Activated naive CD8-positive, alpha-beta T cell treated with anti-CD3 and anti-CD28 coated beads for 36 hours (primary cell): ENCODE measurements around the gene BRS3. TPM values are rescaled to one million over a fixed set of nuclear protein-coding genes. Genes with fewer than 3 reads are reported as not detected.
"Not testable (repeated sequence)": the region's sequence is repeated elsewhere in the genome, so short reads cannot be mapped to it uniquely, and the experiment has no call there.

Experiments used
- DNase-seq: peaks from one replicate; pipeline ENCODE4 v3.0.0; 2021
- H3K27ac Mint-ChIP-seq: one replicate; pipeline ENCODE4 v1.8.0; 2022; ENCODE audit warnings: mild to moderate bottlenecking, moderate library complexity, mixed read lengths
- H3K27me3 Mint-ChIP-seq: one replicate; pipeline ENCODE4 v1.8.0; 2022; ENCODE audit warnings: mild to moderate bottlenecking, mixed read lengths
- H3K36me3 Mint-ChIP-seq: one replicate; pipeline ENCODE4 v1.8.0; 2021; ENCODE audit warnings: mild to moderate bottlenecking, mixed read lengths
- H3K4me1 Mint-ChIP-seq: one replicate; pipeline ENCODE4 v1.8.0; 2021; ENCODE audit warnings: mixed read lengths
- H3K4me3 Mint-ChIP-seq: one replicate; pipeline ENCODE4 v1.8.0; 2022; ENCODE audit warnings: mild to moderate bottlenecking, moderate library complexity, mixed read lengths
- H3K9me3 Mint-ChIP-seq: one replicate; pipeline ENCODE4 v1.8.0; 2022; ENCODE audit warnings: mixed read lengths
- total RNA-seq, 2 experiments: library from RNA; stranded (reverse); gene quantifications; one replicate each; pipeline ENCODE4 v1.2.3, GENCODE V29; 2021

Gene BRS3
- total RNA-seq: not detected

DNA sequence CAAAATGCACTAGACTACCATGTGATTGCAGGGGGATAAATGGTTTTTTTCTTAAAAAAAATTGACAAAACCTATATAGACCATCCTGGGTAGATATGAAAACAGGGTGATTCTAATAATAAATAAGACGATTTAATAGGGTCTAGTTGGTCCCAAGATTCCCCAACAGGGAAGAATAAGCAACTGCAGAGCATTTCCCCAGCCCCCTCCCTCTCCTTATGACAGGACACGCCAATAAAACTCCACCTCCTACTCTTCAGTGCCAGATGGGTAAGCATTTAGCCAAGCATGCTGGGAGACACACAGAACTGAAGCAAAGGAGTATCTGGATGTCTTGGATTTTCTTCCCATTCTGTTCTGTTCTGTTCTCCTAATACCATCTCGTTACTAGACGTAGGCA lies at the start of gene BRS3:
BRS3 (plus strand) TSS at position 301 of the 400 bp plus-strand sequence. CDS start 168 bp downstream, outside the sequence.
- no peak for DNase-seq
- H3K27me3 Mint-ChIP-seq: peaks cover 33% of the 10 kb centered on the region
- H3K9me3 Mint-ChIP-seq: no peaks in the 10 kb centered on the region
- H3K36me3 Mint-ChIP-seq: no peaks in the 10 kb centered on the region
- no peaks in the 10 kb centered on the region for H3K4me1 Mint-ChIP-seq
- H3K27ac Mint-ChIP-seq: no peak within 1 kb of the TSS
- no peak within 1 kb of the TSS for H3K4me3 Mint-ChIP-seq

DNA sequence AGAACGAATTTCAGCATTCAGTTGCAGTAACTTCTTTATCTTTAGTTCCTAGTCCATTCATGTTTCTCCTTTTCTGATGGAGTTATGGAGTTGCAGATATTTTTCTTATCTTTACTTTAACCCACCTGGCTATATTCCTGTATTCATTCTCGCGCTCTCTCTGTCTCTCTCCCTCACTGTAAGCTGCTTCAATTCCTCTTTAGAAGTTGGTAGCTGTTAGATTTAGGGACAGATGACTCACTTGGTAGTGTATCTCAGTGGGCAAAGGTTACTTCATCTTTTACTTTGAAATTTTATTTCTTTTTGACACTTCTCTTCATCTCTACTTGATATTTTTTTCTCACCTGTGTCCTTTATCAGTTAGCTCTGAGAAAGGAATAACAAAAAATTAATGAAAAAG lies 49.6 kb upstream of the BRS3 start:
- Mint-ChIP-seq H3K27ac (no peak overlapping the region), H3K36me3 (no peaks in the 10 kb centered on the region)

DNA sequence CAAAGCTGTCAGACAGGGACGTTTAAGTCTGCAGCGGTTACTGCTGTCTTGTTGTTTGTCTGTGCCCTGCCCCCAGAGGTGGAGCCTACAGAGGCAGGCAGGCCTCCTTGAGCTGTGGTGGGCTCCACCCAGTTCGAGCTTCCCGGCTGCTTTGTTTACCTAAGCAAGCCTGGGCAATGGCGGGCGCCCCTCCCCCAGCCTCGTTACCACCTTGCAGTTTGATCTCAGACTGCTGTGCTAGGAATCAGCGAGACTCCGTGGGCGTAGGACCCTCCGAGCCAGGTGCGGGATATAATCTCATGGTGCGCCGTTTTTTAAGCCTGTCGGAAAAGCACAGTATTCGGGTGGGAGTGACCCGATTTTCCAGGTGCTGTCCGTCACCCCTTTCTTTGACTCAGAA lies 42.1 kb upstream of the BRS3 start:
- not testable (repeated sequence) for H3K27ac Mint-ChIP-seq, H3K27me3 Mint-ChIP-seq, H3K4me3 Mint-ChIP-seq, H3K9me3 Mint-ChIP-seq, DNase-seq, H3K36me3 Mint-ChIP-seq, H3K4me1 Mint-ChIP-seq

More for the DNA sequence above, 49.6 kb upstream of the BRS3 start:
- H3K9me3 Mint-ChIP-seq: peaks cover 2% of the 10 kb centered on the region
- H3K4me1 Mint-ChIP-seq: no peaks in the 10 kb centered on the region
- no peak for DNase-seq
- H3K4me3 Mint-ChIP-seq: no peak overlapping the region
- H3K27me3 Mint-ChIP-seq: no peaks in the 10 kb centered on the region

DNA sequence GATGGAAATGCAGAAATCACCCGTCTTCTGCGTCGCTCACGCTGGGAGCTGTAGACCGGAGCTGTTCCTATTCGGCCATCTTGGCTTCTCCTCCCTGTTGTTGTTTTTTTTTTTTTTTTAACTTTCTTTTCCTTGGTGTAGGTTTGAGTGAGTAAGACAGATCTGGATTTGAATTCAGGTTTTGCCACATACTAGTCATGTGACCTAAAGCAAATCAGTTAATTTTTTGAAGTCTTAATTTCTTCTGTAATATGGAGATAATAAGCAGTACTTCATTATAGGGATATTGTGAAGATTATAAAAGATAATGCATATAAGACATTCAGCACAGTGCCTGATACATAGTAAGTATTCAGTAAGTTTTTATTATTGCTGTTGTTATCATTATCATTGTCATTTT lies 41.5 kb upstream of the BRS3 start:
- no peaks in the 10 kb centered on the region for H3K4me1 Mint-ChIP-seq
- no peak for DNase-seq
- no peaks in the 10 kb centered on the region for H3K27me3 Mint-ChIP-seq
- H3K9me3 Mint-ChIP-seq: no peaks in the 10 kb centered on the region
- H3K27ac Mint-ChIP-seq: no peak overlapping the region
- no peak overlapping the region for H3K4me3 Mint-ChIP-seq
- H3K36me3 Mint-ChIP-seq: no peaks in the 10 kb centered on the region

DNA sequence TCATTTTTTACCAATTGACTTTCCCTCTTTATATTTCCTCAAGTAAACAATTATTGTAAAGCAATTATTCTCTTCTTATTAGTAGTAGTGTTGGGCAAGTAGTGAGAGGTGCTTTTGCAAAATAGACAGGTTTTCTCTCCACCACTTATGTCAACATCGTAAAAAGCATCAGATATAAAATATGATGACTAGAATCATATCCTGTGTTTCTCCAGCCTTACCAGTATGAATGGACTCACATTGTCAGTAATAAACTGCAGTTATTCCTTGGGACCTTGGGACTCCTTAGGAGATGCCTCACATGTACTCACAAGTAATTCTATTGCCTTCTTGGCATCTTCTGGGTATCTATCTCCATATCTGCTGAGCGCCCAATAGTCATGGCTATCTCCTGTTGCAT lies 40.4 kb upstream of the BRS3 start:
- H3K27ac Mint-ChIP-seq: no peak overlapping the region
- no peak for DNase-seq
- no peaks in the 10 kb centered on the region for H3K27me3 Mint-ChIP-seq
- H3K9me3 Mint-ChIP-seq: no peaks in the 10 kb centered on the region
- no peaks in the 10 kb centered on the region for H3K4me1 Mint-ChIP-seq
- no peaks in the 10 kb centered on the region for H3K36me3 Mint-ChIP-seq
- H3K4me3 Mint-ChIP-seq: no peak overlapping the region

DNA sequence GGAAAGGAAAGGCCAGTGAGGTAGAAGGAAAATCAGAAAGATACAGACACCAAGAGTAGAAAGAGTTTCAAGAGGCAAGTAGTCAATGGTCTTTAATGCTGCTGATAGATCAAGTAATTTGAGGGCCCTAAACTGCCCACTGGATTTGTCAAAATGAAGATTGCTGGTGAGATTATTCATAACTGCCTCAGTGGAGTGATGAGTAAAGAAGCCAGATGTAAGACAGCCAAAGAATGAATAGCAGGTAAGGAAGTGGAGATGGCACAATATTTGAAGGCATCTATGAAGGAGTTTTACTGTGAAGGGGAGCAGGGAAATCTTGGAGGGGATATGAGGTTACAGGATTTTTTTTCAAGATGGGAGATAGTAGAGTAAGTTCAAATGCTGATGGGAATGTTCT lies 39.8 kb upstream of the BRS3 start:
- Mint-ChIP-seq H3K9me3 (no peaks in the 10 kb centered on the region), H3K4me1 (no peaks in the 10 kb centered on the region), H3K4me3 (no peak overlapping the region), H3K36me3 (no peaks in the 10 kb centered on the region), H3K27me3 (no peaks in the 10 kb centered on the region), H3K27ac (no peak overlapping the region)
- no peak for DNase-seq

DNA sequence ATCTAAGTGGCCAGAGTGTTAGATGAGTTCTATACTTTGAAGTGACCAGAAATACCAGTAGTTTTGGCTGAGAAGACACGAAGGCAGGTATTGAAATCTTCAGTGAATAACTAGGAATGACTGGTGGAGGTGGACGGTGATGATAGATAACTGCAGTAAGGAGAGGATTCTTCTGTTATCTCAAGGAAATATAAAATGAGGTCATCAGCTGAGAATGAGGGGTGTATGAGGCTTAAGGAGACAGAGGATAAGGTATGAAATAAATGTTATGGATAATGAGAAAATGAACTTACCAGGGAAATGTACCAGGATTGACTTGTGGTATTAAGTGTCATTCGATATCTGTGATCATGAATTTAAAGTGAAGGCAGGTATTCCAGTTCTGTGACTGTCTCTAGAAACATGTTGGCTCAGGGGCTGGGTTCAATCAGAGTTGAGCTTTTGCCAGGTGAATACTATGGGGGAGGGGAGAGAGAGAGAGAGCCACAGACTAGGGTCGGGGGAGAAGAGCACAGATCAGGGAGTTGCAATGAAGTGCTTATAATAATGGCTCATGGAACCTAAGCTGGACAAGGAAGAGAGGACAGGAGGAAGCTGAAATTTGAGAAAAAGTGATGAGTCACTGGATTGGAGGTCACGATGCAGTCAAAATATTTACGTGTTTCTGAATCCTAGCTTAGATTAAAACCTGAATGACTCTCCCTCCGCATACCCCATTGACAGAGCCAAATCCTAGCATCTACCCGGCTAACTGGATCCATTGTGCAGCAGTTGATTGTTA lies 37.5 kb upstream of the BRS3 start:
- H3K4me3 Mint-ChIP-seq: no peak overlapping the region
- no peaks in the 10 kb centered on the region for H3K36me3 Mint-ChIP-seq
- H3K27ac Mint-ChIP-seq: no peak overlapping the region
- DNase-seq: no peak
- H3K4me1 Mint-ChIP-seq: no peaks in the 10 kb centered on the region
- H3K27me3 Mint-ChIP-seq: no peaks in the 10 kb centered on the region
- no peaks in the 10 kb centered on the region for H3K9me3 Mint-ChIP-seq

DNA sequence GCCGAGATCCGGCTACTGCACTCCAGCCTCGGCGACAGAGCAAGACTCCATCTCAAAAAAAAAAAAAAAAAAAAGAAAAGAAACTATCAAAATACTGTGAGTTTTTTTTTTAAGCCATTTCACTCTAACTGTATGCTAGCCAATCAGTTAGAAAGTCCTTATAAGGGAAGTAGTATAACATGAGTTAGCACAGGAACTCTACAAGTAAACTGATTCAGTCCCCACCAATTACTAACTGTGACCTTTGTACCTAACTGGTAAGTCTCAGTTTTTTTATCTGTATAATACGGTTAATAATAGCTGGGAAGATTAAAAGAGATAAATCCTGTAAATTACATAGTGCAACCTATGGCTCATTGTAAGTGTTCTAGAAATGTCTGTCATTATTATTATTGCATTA lies 35.1 kb upstream of the BRS3 start:
- H3K4me3 Mint-ChIP-seq: no peak overlapping the region
- no peaks in the 10 kb centered on the region for H3K36me3 Mint-ChIP-seq
- no peaks in the 10 kb centered on the region for H3K27me3 Mint-ChIP-seq
- no peaks in the 10 kb centered on the region for H3K9me3 Mint-ChIP-seq
- no peaks in the 10 kb centered on the region for H3K4me1 Mint-ChIP-seq
- no peak for DNase-seq
- H3K27ac Mint-ChIP-seq: no peak overlapping the region

DNA sequence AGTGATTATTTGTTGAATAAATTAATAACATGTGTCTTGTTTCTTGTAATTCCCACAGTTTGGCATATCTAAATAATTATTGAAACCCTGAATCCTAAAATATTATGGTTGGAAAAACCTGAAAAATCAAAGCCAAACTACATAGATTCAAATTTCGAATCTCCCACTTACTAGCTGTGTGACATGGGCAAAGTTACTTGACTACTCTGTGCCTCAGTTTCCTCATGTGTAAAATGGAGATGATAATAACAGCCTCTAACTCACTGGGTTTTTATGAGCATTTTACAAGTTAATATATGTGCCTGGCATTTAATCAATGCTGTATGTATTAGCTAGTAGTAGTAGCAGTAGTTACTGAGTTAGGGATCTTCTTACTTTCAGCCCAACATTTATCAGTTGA lies 34.6 kb upstream of the BRS3 start:
- Mint-ChIP-seq H3K27ac (no peak overlapping the region), H3K36me3 (no peaks in the 10 kb centered on the region), H3K4me3 (no peak overlapping the region), H3K9me3 (no peaks in the 10 kb centered on the region), H3K4me1 (no peaks in the 10 kb centered on the region), H3K27me3 (no peaks in the 10 kb centered on the region)
- no peak for DNase-seq

DNA sequence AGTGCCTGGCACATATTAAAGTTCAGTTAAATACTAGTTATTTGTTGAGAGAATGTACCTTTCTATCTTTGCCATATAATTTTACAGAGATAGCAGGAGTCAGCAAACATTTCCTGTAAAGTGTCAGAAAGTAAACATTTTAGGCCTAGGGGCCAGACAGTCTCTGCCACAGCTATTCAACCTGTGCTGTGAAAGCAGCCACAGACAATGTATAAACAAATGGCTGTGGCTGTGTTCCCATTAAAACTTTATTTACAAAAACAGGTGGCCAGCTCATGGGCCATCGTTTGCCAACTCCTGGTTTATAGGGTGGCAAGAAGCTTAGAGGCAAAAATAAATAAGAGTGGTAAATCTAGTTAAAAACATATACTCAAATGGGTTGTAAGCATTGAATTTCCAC lies 34.0 kb upstream of the BRS3 start:
- Mint-ChIP-seq H3K4me3 (no peak overlapping the region), H3K4me1 (no peaks in the 10 kb centered on the region), H3K36me3 (no peaks in the 10 kb centered on the region), H3K27me3 (no peaks in the 10 kb centered on the region), H3K9me3 (no peaks in the 10 kb centered on the region), H3K27ac (no peak overlapping the region)
- DNase-seq: no peak

DNA sequence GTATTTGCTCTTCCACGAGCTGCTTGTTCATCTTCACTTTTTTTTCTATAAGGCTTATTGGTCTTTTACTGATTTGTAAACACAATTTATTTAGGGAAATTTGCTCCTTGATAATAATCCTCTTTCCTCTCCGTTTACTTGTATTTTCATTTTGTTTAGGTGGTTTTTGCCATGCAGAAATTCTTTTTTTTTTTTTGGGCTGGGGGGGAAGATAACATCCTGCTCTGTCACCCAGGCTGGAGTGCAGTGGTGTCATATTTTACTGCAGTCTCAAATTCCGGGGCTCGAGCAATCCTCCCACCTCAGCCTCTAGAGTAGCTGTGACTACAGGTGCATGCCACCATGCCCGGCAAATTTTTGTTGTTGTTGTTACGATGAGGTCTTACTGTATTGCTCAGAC lies 31.6 kb upstream of the BRS3 start:
- H3K27me3 Mint-ChIP-seq: no peaks in the 10 kb centered on the region
- no peaks in the 10 kb centered on the region for H3K36me3 Mint-ChIP-seq
- H3K4me3 Mint-ChIP-seq: no peak overlapping the region
- H3K27ac Mint-ChIP-seq: no peak overlapping the region
- no peaks in the 10 kb centered on the region for H3K4me1 Mint-ChIP-seq
- no peaks in the 10 kb centered on the region for H3K9me3 Mint-ChIP-seq
- no peak for DNase-seq

DNA sequence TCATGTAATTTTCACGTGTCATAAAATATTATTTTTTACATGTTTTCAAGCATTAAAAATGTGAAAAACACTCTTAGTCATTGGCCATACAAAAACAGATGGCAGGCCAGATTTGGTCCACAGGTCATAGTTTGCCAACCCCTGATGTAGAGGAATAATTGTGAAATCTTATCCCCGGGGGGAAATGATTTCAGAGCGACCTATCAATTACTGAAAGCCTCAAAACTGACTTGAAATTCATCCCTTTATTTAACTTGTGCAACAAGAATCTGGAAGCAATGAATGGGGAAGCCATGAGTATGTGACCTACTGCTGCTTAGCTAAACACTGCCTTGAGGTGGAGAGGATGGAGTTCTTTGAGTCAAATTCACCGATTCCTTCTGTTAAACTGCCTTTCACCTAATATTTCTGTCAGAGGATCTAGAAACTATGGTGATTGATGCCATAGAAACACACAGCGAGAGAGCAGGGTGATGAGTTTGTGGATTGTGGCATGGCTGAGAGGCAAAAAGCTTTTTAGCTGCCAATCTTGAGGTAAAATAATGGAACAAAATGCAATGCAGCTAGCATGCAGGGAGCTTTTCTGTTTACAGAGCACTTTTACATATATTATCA lies 30.3 kb upstream of the BRS3 start:
- no peaks in the 10 kb centered on the region for H3K36me3 Mint-ChIP-seq
- no peaks in the 10 kb centered on the region for H3K4me1 Mint-ChIP-seq
- no peaks in the 10 kb centered on the region for H3K27me3 Mint-ChIP-seq
- H3K9me3 Mint-ChIP-seq: no peaks in the 10 kb centered on the region
- H3K4me3 Mint-ChIP-seq: no peak overlapping the region
- no peak overlapping the region for H3K27ac Mint-ChIP-seq
- DNase-seq: no peak

DNA sequence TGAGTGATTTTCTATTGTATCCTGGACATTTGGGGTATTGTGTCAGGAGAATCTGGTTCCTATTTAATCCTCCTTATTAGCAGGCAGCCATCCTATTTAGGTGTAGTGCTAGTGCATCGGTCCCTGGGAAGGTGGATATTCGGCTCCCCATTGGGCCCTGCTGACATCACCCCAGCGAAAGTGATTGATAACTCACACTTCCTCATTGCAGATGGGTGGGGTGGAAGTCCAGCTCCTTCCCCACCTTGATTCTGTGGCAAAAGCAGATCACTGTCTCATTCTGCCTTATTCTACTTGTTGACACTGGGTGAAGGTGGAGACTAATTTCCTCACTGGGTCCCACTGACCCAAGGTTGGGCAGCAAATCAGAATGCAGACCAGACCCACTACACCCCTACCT lies 23.2 kb upstream of the BRS3 start:
- no peaks in the 10 kb centered on the region for H3K9me3 Mint-ChIP-seq
- H3K27me3 Mint-ChIP-seq: no peaks in the 10 kb centered on the region
- H3K36me3 Mint-ChIP-seq: no peaks in the 10 kb centered on the region
- no peak for DNase-seq
- no peak overlapping the region for H3K27ac Mint-ChIP-seq
- no peaks in the 10 kb centered on the region for H3K4me1 Mint-ChIP-seq
- no peak overlapping the region for H3K4me3 Mint-ChIP-seq

DNA sequence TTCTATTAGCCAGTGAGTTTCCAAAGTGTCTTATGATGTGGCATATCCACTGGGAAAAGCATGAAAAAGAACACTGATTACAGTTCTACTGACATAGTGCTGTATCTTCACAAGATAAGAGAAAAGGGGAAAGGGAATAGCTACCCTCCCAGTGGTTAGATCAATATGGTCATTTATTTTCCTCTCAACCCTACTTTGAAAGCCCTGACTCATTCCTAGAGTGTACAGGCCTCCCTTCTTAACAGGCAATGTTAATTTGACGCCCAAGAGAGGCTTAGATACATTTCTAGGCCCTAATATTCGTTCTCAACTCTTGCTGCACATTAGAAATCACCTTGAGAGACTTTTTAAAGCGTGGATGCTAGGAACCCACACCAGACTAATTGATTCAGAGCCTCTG lies 20.4 kb upstream of the BRS3 start:
- Mint-ChIP-seq H3K4me1 (no peaks in the 10 kb centered on the region), H3K4me3 (no peak overlapping the region), H3K36me3 (no peaks in the 10 kb centered on the region), H3K27ac (no peak overlapping the region), H3K27me3 (no peaks in the 10 kb centered on the region), H3K9me3 (no peaks in the 10 kb centered on the region)
- no peak for DNase-seq

DNA sequence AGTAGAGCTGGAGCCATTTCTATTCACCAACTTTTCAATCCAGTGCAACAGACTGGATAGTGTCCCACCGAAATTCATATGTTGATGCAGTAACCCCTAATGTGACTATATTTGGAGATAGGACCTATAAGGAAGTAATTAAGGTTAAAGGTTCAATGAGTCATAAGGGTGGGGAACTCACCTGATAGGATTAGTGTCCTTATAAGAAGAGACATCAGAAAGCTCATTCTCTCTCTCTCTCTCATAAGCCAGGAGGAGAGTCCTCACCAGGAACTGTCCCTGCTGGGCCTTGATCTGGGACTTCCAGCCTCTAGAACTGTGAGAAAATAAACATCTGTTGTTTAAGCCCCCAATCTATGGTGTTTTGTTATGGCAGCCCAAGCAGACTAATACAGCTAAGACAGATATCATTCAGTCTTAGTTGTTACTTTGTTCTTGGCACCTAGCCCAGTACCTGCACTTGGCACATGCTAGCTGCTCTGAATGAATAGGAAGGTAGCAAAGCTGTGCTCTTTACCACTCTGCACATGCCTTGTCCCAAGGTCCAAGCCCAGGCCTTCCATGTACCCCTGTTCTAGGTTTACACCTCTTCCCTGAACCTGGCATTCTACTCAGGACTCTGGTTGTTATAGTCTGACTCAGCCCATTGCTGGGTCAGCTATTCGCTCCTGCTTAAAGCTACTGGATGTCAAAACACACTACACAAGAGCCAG lies 19.2 kb upstream of the BRS3 start:
- H3K27me3 Mint-ChIP-seq: no peaks in the 10 kb centered on the region
- no peak for DNase-seq

DNA sequence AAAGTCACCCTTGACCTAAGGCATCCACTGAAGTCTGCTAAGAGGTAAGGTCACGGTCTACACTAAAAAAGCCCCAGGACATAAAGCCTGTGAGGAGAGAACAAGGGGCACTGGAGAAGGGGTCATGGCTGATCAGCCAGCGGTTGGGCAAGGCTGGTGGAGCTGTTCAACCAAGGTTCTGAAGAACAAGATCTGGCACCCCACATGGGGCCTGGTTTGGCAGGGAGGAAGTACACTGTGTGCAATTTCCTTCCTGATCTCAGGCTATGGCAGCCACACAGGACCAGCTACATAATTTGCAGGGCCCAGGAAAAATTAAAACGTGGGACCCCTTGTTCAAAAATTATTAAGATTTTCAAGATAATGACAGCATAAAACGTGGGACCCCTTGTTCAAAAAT lies 14.1 kb upstream of the BRS3 start:
- no peaks in the 10 kb centered on the region for H3K36me3 Mint-ChIP-seq
- H3K4me3 Mint-ChIP-seq: no peak overlapping the region
- no peaks in the 10 kb centered on the region for H3K4me1 Mint-ChIP-seq
- H3K9me3 Mint-ChIP-seq: no peaks in the 10 kb centered on the region
- no peaks in the 10 kb centered on the region for H3K27me3 Mint-ChIP-seq
- H3K27ac Mint-ChIP-seq: no peak overlapping the region
- no peak for DNase-seq

More for the DNA sequence above, 19.2 kb upstream of the BRS3 start:
- Mint-ChIP-seq H3K36me3 (no peaks in the 10 kb centered on the region), H3K4me3 (no peak overlapping the region), H3K27ac (no peak overlapping the region), H3K4me1 (no peaks in the 10 kb centered on the region), H3K9me3 (no peaks in the 10 kb centered on the region)
